Measurements from ENCODE around the gene CTSH.
"Not testable (repeated sequence)": the region's sequence is repeated elsewhere in the genome, so short reads cannot be mapped to it uniquely, and the experiment has no call there.

CTSH gene

DNA sequence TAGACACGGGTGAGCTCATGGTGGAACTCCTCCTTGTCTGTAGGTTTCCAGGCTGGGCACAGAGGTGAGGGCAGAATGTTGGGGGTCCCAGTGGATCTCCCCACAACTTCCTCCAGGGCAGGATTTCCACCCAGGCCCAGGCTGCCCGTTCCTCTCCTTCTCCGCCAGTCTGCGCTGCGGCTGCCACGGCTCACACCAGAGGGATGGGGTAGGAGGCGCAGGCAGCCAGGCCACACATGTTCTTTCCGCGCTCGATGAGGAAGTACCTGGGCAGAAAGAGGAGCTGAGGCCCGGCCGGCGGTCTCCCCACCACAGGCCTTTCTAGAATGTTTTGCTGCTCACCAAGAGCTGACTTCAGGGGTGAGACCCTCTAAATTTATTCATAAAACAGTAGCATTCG is 22.9 kb downstream of the CTSH start:
- no peak for DNase-seq (ENCODE audit: low read depth, low spot score)

DNA sequence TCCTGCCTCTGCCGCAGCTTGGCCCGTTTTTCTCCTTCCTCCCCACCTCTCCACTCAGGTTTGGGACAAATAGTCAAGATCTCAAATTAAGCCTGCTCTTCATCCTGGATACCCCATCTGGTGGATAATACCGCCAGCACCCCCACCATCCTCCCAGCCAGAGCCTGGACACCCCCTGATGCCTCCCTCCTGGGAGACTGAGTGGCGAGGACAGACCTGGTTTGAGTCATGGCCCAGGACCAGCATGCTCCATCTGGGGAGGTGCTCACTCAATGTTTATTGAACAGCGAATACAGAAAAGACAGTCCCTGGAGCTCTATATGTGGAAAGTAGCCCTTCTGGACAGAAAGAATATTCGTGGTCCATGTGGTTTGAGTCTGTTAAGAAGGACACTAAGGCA is 23.3 kb downstream of the CTSH start:
- DNase-seq (ENCODE audit: low read depth, low spot score): no peak

DNA sequence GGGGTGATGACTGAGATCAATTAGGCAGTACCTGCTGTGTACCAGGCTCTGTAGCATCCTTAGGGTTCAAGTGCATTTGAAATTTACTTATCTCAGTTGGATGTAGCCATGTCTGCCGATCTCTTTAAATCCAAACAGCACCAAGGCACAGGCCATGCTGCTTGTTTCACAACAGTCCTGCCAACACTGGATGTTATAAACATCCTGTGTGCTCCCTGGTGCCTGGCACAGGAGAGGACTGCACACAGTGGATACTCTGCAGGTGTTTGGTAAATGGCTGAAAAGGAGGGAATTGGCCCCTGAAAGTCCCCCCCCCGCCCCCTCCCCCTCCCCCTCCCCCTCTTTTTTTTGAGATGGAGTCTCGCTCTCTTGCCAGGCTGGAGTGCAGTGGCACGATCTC is 27.0 kb downstream of the CTSH start:
- DNase-seq (ENCODE audit: low read depth, low spot score): no peak

DNA sequence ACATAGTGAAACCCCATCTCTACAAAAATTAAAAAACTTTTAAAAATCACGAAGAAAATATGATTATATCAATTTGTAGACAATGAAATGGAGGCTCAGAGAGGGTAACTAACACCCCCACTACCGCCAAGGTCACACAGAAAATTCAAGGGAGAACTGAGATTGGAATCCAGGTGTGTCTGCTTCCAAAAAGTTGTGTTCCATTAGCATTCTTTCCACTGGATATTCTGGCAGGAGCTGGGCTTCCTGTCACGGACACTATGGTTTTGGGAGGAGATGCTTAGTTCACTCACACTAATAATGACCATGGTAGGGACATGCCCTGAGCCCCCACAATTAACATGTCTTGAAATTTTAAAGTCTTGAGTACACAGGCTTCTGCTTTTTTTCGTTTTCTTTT is 28.8 kb downstream of the CTSH start:
- no peak for DNase-seq (ENCODE audit: low read depth, low spot score)

- DNase-seq (ENCODE audit: low read depth, low spot score): no peak
Observed at GRCh38 chr15:78915341-78916087, 29.3 kb downstream of the CTSH start.

GRCh38 chr15:78914027-78914764 is 30.6 kb downstream of the CTSH start:
- no peak for DNase-seq (ENCODE audit: low read depth, low spot score)

- DNase-seq (ENCODE audit: low read depth, low spot score): no peak
Observed at GRCh38 chr15:78913012-78913411, 31.8 kb downstream of the CTSH start.

DNA sequence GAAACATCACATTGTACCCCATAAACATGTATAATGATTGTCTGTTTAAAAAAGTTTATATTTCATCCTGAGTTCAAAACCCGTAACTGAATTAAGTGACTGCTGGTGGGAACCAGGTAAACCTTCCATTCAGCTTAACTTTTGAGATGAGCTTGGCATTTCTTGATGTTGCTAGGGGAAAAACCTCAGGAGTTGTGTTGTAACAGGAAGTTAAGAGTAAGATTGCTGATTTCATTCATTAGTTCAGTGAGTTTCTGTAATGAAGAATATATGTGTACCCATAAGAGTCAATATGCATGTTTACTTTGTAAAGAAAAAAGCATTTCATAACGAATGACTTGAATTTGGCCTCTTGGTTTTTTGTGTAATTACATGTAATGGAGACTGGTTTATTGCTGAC is 32.5 kb downstream of the CTSH start:
- DNase-seq (ENCODE audit: low read depth, low spot score): no peak

GRCh38 chr15:78910271-78910670 is 34.6 kb downstream of the CTSH start:
- no peak for DNase-seq (ENCODE audit: low read depth, low spot score)

DNA sequence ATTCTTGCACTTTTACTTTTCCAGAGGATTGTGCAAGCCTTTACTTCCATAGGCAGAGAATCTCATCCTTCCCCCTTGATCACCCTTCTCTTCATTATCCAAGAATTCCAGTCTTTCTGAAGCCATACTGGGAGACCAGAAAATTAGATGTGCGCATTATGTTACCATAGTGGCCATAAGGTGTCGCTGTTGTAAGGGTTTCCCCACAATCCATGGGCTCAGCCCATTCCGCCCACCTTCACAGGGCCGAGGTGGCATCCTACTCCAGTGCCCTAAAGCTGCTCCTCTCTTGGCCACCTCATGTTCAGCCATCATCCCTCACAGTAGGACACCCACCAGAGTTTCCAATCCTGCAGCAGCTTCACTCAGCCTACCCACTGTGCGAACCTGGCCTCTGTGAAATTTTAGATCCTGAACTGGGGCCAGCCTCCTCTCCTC is 35.0 kb downstream of the CTSH start:
- no peak for DNase-seq (ENCODE audit: low read depth, low spot score)

DNA sequence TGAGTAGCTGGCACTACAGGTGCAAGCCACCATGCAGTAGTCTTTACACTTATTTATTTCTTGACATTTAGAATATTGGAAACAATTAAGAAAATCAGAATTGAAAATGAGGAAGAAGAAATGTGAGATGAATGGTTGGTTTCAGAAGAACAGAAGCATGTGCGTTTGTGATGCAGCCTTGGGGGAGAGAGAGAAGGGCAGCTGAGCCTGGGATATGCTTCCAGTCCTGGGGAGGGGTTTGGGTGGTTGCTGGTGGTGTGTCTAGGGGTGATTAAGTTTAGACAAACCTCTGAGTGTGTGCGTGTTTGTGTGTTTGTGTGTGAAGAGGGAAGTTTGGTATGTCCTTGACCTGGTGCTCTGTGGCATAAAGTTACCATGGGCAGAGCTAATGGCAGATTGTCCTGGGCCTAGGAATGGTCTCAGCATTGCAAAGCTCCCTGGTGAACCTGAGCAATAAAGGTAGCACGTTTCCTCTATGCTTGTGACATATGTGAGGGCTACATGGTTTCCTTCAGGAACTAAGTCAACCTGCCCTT is 35.6 kb downstream of the CTSH start:
- no peak for DNase-seq (ENCODE audit: low read depth, low spot score)

- no peak for DNase-seq (ENCODE audit: low read depth, low spot score)
Observed at GRCh38 chr15:78907577-78907976, 37.3 kb downstream of the CTSH start.

DNA sequence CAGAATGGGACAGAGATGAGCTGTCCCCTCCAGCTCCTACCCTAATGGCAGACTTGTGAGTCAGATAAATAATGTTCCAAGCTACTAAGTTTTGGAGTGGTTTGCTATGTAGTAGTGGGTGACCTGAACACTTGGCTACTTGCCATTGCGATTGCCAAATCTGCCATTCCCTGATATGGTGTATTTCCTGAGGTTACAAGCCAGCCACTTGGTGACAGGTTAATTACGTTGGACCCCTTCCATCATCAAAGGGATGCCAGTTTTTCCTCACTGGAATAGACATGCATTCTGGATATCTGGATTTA is 38.6 kb downstream of the CTSH start:
- DNase-seq (ENCODE audit: low read depth, low spot score): no peak

DNA sequence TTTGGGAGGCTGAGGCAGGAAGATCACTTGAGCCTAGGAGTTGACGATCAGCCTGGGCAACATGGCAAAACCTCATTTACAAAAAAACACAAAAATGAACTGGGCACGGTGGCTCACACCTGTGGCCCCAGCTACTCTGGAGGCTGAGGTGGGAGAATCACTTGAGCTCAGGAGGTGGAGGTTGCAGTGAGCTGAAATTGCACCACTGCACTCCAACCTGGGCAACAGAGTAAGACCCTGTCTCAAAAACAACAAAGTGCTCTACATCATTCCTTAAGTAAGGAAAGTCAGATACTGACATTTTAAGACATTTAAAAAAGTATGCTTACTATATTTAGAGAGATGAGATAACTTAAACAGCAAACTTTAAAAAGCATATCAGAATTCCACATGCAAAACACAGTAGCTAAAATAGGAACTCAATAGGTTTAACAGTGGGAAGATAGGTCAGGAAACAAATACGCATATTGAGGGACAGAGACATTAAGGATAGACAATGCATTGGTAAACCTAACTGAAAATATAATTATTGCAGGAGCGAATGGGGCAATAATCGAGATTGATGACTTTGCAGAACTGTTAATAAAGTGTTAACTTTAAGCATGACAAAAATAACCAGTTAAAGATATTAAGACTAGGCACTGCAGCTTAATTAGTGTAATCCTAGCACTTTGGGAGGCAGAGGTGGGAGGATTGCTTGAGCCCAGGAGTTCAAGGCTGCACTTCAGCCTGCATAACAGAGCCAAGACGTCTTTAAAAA is 40.1 kb downstream of the CTSH start:
- no peak for DNase-seq (ENCODE audit: low read depth, low spot score)

- DNase-seq (ENCODE audit: low read depth, low spot score): not testable (repeated sequence)
Observed at GRCh38 chr15:78902281-78903032, 42.4 kb downstream of the CTSH start.

DNA sequence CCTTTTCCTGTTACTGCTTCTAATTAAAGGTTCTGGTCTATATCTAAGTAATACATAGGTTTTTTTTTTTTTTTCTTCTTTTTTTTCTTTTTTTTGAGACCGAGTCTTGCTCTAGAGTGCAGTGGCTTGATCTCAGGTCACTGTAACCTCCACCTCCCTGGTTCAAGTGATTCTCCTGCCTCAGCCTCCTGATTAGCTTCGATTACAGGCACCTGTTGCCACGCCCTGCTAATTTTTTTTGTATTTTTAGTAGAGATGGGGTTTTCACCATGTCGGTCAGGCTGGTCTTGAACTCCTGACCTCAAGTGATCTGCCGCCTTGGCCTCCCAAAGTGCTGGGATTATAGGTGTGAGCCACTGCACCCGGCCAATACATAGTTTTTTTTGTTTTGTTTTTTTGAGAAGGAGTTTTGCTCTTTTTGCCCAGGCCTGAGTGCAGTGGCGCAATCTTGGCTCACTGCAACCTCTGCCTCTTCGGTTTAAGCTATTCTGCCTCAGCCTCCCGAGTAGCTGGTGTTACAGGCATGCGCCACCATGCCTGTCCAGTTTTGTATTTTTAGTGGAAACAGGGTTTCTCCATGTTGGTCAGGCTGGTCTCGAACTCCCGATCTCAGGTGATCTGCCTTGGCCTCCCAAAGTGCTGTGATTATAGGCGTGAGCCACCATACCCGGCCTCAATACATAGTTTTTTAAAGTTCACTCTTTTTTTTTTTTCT is 43.9 kb downstream of the CTSH start:
- not testable (repeated sequence) for DNase-seq (ENCODE audit: low read depth, low spot score)

- DNase-seq (ENCODE audit: low read depth, low spot score): no peak
Observed at GRCh38 chr15:78898540-78898939, 46.3 kb downstream of the CTSH start.

GRCh38 chr15:78895471-78895870 is 49.4 kb downstream of the CTSH start:
- no peak for DNase-seq (ENCODE audit: low read depth, low spot score)

- DNase-seq (ENCODE audit: low read depth, low spot score): no peak
Observed at GRCh38 chr15:78893538-78893937, 51.3 kb downstream of the CTSH start.

GRCh38 chr15:78889000-78889399 is 55.8 kb downstream of the CTSH start:
- DNase-seq (ENCODE audit: low read depth, low spot score): no peak

GRCh38 chr15:78881681-78882080 is 63.2 kb downstream of the CTSH start:
- DNase-seq (ENCODE audit: low read depth, low spot score): no peak
